Activated T-cell treated with anti-CD3 and anti-CD28 coated beads, Interleukin-2, amount 50 U/mL, for 72 hours (primary cell): Measurements from ENCODE around the gene TMPRSS9. TPM values are rescaled to one million over a fixed set of nuclear protein-coding genes. Genes with fewer than 3 reads are reported as not detected.

Source experiments
- ATAC-seq, 2 donors: fragments of 150-1000 bp; cut with Tn5 transposase; replicated peaks in 1 of 2; 2 replicates each; pipeline ENCODE4 v1.10.0; 2021; ENCODE audit warnings: moderate library complexity in 2 of 2, mild to moderate bottlenecking in 1 of 2
- DNase-seq, 2 donors: peaks; one replicate each; pipeline ENCODE4 v3.0.0; 2021 to 2022; ENCODE audit warnings: mixed read lengths in 1 of 2
- H3K27ac Mint-ChIP-seq: one replicate; pipeline ENCODE4 v1.8.0; 2022; ENCODE audit warnings: mild to moderate bottlenecking, moderate library complexity, mixed read lengths
- H3K27me3 Mint-ChIP-seq: one replicate; pipeline ENCODE4 v1.8.0; 2022; ENCODE audit warnings: low read depth, mixed read lengths
- H3K36me3 Mint-ChIP-seq, 2 donors: one replicate each; pipeline ENCODE4 v1.8.0; 2022; ENCODE audit warnings: mixed read lengths in 2 of 2, mild to moderate bottlenecking in 1 of 2; ENCODE audit not compliant: insufficient read depth in 2 of 2
- H3K4me1 Mint-ChIP-seq: one replicate; pipeline ENCODE4 v1.8.0; 2022; ENCODE audit warnings: low read depth, mixed read lengths
- H3K4me3 Mint-ChIP-seq, 2 donors: one replicate each; pipeline ENCODE4 v1.8.0; 2022; ENCODE audit warnings: mild to moderate bottlenecking in 2 of 2, mixed read lengths in 2 of 2, moderate library complexity in 2 of 2
- H3K9me3 Mint-ChIP-seq, 2 donors: one replicate each; pipeline ENCODE4 v1.8.0; 2022; ENCODE audit warnings: mixed read lengths in 2 of 2
- total RNA-seq, 2 donors: library from RNA; stranded (reverse); gene quantifications; one replicate each; pipeline ENCODE4 v1.2.3, GENCODE V29; 2022

Gene TMPRSS9
- total RNA-seq, 2 donors from 2014 or later, result 0.19 TPM; not detected in 1

DNA sequence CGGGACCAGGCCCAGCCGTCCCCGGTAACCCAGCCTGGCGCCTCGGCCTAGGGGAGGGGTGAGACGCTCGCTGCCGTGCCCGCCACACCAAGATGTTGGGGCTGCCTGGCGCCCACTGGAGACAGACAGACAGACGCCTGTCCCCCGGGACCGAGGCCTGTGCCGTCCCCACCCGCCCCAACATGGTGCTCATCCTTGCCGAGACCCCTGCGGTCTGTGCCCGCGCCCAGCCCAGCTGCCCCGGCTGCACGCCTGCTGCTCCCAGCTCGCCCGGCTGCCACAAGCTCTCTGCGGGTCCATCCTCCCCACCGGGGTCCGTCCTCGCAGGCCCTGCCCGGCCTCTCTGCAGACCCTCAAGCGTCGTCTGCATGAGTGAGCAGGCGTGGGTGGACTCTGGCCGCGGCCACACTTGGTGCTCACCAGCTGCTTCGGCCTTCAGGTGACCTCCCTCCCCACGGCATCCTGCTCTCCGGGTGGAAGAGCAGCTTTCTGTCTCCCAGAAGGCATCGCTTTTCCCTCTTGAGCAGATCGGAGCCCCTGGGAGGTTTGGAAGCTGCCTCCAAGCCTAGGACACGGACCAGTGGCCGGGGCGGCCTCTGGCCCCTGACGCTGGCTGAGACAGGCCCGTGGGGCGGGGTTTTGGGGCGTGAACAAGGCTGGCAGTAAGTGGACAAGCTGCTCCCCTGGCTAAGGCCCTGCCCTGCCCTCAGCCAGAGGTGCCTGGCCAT, 6.7 kb upstream of the TMPRSS9 start:
- DNase-seq (no peak), ATAC-seq (no peak)
- no peak overlapping the region for H3K4me3 Mint-ChIP-seq
- no peaks in the 10 kb centered on the region for H3K9me3 Mint-ChIP-seq
- no peaks in the 10 kb centered on the region for H3K36me3 Mint-ChIP-seq
- H3K27me3 Mint-ChIP-seq, result no peaks in the 10 kb centered on the region
- H3K4me1 Mint-ChIP-seq, result no peaks in the 10 kb centered on the region
- H3K27ac Mint-ChIP-seq, result no peak overlapping the region

DNA sequence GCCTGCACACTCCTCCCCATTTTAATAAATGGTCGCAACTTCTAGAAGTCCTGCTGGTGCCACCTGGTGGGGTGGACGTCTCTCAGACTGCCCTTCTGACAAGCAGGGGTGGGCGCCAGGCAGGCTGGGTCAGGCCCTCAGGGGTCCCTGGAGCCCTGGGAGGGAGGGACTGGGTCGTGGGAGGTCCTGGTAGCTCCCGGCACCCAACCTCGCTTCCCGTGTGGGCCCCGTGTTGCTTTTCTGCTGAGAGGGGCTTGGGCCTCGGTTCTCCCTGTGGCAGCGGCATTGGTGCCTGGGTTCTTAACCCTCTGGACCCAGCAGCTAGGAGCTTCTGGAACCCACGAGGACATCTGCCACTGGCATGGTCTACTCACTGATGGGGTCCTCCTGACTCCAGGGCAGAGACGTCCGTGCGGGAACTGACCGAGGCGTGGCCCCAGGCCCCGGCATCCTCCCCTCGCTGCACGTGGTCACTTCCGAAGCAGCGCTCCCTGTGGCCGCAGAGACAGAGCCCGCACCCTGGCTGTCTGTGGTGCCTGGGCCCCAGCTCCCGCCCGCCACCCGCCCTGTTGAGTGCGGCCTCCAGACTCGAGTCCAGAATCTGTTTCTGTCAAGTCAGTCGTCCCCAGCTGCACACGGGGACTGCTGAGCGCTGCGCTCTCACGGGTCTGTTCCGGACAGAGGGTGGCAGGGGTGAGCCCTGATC, 6.0 kb upstream of the TMPRSS9 start:
- no peak overlapping the region for H3K4me3 Mint-ChIP-seq
- no peaks in the 10 kb centered on the region for H3K36me3 Mint-ChIP-seq
- no peak overlapping the region for H3K27ac Mint-ChIP-seq
- DNase-seq, result no peak
- H3K4me1 Mint-ChIP-seq, result no peaks in the 10 kb centered on the region
- H3K27me3 Mint-ChIP-seq, result no peaks in the 10 kb centered on the region
- no peak for ATAC-seq
- H3K9me3 Mint-ChIP-seq, result no peaks in the 10 kb centered on the region

DNA sequence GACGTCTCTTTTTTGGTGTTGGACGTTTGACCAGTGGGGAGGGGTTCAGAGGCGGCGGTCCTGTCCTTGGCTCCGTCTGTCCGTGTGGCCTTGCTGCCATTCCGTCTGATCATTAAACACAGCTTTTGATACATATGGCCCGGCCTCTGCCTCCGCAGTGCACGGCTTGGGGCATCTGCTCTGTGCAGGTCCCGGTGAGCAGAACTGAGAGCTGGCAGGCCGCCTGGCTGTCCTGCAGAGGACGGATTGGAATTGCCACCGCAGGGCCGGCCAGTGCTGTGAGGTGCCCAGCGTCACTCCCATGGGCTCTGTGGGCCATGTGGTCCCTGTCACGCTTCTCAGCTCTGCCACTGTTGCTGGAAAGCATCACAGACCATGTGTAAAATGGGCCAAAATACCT, 5.4 kb upstream of the TMPRSS9 start:
- ATAC-seq, result no peak
- H3K36me3 Mint-ChIP-seq, result no peaks in the 10 kb centered on the region
- H3K9me3 Mint-ChIP-seq, result no peaks in the 10 kb centered on the region
- H3K27ac Mint-ChIP-seq, result no peak overlapping the region
- no peaks in the 10 kb centered on the region for H3K4me1 Mint-ChIP-seq
- no peak overlapping the region for H3K4me3 Mint-ChIP-seq
- no peak for DNase-seq
- H3K27me3 Mint-ChIP-seq, result no peaks in the 10 kb centered on the region

DNA sequence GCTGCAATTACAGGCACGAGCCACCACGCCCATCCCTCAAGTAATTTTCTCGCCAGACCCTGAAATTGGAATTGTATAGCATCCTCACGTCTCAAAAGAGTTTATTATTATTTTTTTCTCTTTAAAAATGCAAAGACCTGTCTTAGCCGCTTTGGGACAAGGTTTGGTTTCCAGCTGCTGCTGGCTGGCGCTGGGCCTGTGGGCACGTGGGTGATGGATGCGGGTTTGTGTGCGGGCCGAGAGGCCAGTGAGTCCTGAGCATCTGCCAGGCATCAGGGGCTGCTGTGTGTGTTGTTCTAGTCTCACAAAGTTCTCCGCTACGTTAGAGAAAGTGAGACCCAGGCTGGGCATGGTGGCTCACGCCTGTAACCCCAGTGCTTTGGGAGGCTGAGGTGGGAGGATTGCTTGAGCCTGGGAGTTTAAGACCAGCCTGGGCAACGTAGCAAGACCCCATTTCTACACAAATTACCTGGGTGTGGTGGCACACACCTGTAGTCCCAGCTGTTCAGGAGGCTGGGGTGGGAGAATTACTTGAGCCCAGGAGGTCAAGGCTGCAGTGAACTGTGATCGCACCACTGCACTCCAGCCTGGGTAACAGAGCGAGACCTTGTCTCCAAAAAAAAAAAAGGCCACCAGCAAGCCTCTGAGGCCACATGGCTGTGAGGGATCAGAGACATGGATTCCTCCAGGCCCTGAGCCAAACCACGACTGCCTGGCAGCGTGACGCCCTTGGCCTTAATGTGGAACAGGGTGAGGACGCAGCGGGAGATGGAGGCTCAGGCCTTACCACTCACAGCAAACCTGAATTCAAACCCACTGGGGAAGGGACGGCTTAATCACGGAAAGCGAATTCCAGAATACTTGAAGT, 4.7 kb upstream of the TMPRSS9 start:
- no peak for ATAC-seq
- peaks cover 2% of the 10 kb centered on the region for H3K27me3 Mint-ChIP-seq

DNA sequence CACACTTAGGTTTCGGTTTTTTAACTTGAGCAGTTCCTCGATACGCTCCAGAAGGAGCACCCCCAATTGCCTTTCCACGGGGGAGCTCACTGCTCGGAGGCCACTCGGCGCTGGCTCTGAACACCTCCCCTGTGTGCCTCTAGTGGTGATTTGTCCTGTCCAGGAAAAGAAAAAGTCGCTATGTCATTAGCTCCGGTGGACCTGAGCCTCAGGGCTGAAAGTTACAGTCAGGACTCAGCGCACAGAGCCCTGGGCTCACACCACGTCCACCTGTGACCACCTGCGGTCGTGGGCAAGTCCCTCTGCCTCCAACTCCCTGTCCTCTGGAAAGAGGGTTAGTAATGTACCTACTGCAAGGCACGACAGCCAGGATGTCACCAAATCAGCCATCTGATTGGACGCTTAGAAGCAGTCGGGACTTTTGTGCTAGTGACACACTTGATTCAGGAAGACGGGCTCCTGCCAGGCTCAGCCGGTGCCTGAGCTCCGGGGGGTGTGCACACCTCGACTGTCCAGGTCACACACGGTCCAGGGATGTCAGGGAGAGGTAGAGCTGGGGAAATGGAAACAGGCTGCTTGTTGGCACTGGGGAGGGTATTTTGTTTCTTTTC, 3.9 kb upstream of the TMPRSS9 start:
- Mint-ChIP-seq H3K27ac (no peak overlapping the region), H3K27me3 (peaks cover 6% of the 10 kb centered on the region), H3K36me3 (no peaks in the 10 kb centered on the region), H3K4me1 (no peaks in the 10 kb centered on the region), H3K4me3 (no peak overlapping the region), H3K9me3 (no peaks in the 10 kb centered on the region)
- ATAC-seq (no peak), DNase-seq (no peak)

More for the DNA sequence above, 4.7 kb upstream of the TMPRSS9 start:
- Mint-ChIP-seq H3K27ac (no peak overlapping the region), H3K36me3 (no peaks in the 10 kb centered on the region), H3K9me3 (no peaks in the 10 kb centered on the region), H3K4me1 (no peaks in the 10 kb centered on the region), H3K4me3 (no peak overlapping the region)
- DNase-seq, result no peak

DNA sequence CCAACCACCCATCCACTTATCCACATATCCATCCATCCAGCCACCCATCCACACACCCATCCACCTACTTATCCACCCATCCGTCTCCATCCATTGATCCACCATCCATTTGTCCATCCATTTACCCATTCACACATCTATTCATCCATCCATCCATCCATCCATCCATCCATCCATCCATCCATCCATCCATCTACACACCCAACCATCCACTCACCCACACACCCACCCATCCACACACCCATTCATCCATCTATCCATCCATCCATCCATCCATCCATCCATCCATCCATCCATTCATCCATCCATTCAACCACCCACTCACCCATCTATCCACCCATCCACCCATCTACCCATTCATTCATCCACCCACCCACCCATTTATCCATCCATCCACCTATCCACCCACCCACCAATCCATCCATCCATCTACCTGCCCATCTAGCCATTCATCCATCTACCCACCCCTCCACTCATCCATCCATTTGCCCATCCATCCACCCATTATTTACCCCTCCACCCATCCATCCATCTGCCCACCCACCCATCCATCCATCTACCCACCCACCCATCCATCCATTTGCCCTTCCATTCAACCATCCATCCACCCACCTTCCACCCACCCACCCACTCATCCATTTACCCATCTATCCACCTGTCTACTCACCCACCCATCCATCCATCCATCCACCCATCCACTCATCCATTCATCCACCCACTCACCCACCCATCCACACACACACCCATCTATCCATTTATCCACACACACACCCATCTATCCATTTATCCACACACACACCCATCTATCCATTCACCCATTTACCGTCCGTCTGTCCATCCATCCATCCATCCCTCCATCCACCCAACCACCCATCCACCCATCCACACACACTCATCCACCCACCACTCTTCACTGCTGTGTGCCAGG, 2.5 kb upstream of the TMPRSS9 start:
- DNase-seq, result no peak
- peaks cover 6% of the 10 kb centered on the region for H3K27me3 Mint-ChIP-seq
- no peaks in the 10 kb centered on the region for H3K4me1 Mint-ChIP-seq
- no peak overlapping the region for H3K27ac Mint-ChIP-seq
- no peaks in the 10 kb centered on the region for H3K9me3 Mint-ChIP-seq
- ATAC-seq, result no peak
- H3K4me3 Mint-ChIP-seq, result no peak overlapping the region
- H3K36me3 Mint-ChIP-seq, result no peaks in the 10 kb centered on the region

DNA sequence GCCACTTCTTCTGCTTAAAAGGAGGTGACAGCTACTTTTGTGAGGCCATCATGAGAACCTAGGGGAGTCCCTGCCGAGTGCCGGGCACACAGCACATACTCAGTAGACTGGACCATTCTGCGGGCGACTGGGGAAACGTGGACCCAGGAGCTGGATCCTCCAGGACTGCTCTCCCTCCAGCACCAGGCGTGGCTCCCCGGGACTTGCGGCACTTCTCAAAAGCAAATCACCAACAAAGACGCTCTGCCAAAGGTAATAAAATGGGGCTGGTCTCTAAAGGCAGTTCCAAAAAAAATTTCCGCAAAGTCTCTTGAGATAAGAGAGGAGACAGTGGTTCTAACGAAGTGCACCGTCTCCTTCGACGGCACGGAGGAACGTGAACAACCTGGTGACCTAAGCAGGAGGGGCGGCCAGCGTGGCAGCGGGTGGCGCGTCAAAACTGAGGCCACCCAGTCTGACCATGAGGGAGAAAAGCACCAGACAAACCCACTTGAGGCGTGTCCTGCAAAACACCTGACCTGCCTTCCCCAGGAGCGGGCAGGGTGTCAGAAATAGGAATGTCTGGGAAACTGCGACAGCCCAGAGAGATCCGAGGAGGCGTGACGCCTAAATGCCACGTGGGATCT, 1.4 kb upstream of the TMPRSS9 start:
- H3K36me3 Mint-ChIP-seq, result no peaks in the 10 kb centered on the region
- no peak overlapping the region for H3K27ac Mint-ChIP-seq
- peaks cover 6% of the 10 kb centered on the region for H3K27me3 Mint-ChIP-seq
- H3K9me3 Mint-ChIP-seq, result no peaks in the 10 kb centered on the region
- H3K4me3 Mint-ChIP-seq, result no peak overlapping the region
- ATAC-seq (no peak), DNase-seq (no peak)
- no peaks in the 10 kb centered on the region for H3K4me1 Mint-ChIP-seq

DNA sequence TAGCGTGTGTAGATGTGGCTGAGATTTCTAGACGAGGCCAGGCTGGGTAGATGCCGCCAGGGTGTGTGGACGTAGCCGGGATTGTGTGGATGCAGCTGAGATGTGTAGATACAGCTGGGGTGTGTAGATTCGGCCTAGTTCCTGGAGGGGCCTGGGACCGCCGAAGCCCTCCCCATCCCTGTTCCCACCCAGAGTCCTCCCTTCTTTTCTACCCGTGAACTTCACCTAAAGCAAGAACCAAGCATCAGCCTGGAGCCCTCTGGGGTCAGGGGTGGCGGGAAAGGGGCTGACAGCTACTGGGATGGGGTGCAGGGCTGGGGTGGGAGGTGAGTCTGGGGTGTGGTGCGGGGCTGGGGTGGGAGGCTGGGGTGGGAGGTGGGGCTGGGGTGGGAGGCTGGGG, 768 bp downstream of the TMPRSS9 start:
- H3K27me3 Mint-ChIP-seq, result peaks cover 13% of the 10 kb centered on the region
- peak in 1 of 2 donors; percentile 18 for ATAC-seq
- no peaks in the 10 kb centered on the region for H3K4me1 Mint-ChIP-seq
- H3K36me3 Mint-ChIP-seq, result peaks cover 0 to 3% of the 10 kb centered on the region in 2 donors
- H3K4me3 Mint-ChIP-seq, result no peak overlapping the region
- no peak overlapping the region for H3K27ac Mint-ChIP-seq
- H3K9me3 Mint-ChIP-seq, result no peaks in the 10 kb centered on the region
- no peak for DNase-seq

DNA sequence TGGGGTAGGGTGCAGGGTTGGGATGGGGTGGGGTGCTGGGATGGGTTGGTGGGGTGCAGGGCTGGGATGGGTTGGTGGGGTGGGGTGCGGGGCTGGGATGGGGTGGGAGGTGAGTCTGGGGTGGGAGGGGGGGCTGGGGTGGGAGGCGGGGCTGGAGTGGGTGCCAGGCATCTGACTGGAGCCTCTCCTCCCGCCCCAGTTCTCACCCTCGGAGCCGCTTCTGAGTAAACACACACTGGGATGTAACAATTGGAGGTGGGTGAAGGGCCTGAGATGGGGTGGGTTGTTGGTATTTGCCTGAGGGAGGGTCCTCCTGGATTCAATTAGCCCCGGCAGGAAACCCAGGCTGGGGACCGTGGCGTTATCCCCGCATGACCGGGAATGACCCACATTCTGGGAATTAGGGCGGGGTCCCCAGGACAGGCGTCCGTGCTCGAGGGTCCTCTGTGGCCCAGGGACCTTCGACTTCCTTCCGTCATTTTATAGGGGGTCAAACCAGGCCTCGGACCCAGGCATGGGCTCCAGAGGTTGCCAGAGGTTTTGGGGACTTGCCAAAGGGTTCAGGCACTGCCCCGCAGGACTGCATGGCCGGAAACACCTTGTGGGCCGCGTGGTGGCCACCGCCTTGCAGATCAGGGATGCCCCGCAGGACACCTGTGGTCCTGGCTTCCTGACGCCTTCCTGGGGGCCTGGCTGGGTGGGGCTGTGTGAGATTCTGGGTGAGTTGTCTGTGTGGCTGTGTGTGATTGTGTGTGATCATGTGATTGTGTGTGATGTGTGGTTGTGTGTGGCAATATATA, 1.4 kb downstream of the TMPRSS9 start:
- DNase-seq, result no peak
- H3K4me3 Mint-ChIP-seq, result no peak overlapping the region
- H3K4me1 Mint-ChIP-seq, result no peaks in the 10 kb centered on the region
- peaks cover 0 to 3% of the 10 kb centered on the region in 2 donors for H3K36me3 Mint-ChIP-seq
- ATAC-seq, result no peak
- H3K27ac Mint-ChIP-seq, result no peak overlapping the region
- H3K27me3 Mint-ChIP-seq, result peaks cover 13% of the 10 kb centered on the region
- no peaks in the 10 kb centered on the region for H3K9me3 Mint-ChIP-seq

DNA sequence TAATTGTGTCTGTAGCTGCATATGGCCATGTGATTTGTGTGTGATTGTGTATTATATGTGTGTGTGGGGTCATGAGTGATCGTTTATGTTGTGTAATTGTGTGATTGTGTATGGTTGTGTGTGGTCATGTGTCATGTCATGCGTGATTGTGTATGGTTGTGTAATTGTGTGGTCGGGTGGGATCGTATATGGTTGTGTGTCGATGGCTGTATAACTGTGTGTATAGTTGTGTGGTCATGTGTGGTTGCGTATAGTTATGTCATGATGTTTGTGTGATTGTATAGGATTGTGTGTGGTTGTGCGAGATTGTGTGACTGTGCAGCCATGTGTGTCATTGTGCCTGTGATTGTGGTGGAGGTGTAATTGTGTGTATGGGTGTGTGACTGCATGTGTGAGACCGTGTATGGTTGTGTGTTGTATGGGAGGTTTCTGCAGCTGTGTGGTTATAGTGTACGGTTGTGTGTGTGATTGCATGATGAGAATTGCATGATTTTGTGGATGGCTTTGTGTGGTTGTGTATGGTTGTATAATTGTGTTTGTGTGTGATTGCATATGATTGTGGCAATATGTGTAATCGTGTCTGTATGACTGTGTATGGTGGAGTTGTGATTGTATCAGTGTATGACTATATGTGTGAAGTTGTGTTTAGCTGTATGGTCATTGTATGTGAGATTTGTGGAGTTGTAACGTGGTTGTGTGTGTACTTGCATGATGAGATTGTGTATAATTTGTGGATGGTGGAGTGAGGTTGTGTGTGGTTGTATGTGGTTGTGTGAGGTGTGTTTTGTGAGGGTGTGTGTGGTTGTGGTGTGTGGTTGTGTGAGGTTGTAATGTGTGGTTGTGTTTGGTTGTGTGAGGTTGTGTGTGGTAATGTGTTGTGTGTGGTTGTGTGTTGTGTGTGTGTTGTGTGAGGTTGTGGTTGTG, 2.2 kb downstream of the TMPRSS9 start:
- DNase-seq (no peak), ATAC-seq (no peak)
- Mint-ChIP-seq H3K4me1 (no peaks in the 10 kb centered on the region), H3K9me3 (no peaks in the 10 kb centered on the region), H3K27me3 (peaks cover 13% of the 10 kb centered on the region), H3K4me3 (no peak overlapping the region), H3K36me3 (peaks cover 0 to 3% of the 10 kb centered on the region in 2 donors), H3K27ac (no peak overlapping the region)

DNA sequence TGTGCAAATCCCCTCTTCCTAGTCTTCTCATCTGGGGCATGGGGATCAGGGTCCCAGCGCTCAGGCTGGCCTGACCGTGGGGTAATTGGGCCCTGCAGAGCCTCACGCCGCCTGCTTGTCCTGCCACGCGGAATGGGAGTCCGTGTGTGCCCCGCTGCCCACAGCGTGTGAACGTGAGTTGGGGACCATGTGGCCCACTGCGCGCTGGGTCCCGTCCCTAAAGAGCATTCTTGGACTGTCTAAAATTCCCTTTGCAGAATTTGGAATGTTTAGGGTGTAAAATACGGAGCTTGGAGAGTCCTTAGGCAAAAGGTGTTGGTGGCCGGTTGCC, 2.9 kb downstream of the TMPRSS9 start:
- Mint-ChIP-seq H3K9me3 (no peaks in the 10 kb centered on the region), H3K27me3 (peaks cover 13% of the 10 kb centered on the region), H3K4me3 (no peak overlapping the region), H3K36me3 (peaks cover 0 to 3% of the 10 kb centered on the region in 2 donors), H3K4me1 (no peaks in the 10 kb centered on the region), H3K27ac (no peak overlapping the region)
- DNase-seq (no peak), ATAC-seq (no peak)
